ENCODE results near the gene MLKL.
A peak's percentile ranks its signal among the peaks of the same experiment; 100 is the strongest.

The MLKL gene

DNA sequence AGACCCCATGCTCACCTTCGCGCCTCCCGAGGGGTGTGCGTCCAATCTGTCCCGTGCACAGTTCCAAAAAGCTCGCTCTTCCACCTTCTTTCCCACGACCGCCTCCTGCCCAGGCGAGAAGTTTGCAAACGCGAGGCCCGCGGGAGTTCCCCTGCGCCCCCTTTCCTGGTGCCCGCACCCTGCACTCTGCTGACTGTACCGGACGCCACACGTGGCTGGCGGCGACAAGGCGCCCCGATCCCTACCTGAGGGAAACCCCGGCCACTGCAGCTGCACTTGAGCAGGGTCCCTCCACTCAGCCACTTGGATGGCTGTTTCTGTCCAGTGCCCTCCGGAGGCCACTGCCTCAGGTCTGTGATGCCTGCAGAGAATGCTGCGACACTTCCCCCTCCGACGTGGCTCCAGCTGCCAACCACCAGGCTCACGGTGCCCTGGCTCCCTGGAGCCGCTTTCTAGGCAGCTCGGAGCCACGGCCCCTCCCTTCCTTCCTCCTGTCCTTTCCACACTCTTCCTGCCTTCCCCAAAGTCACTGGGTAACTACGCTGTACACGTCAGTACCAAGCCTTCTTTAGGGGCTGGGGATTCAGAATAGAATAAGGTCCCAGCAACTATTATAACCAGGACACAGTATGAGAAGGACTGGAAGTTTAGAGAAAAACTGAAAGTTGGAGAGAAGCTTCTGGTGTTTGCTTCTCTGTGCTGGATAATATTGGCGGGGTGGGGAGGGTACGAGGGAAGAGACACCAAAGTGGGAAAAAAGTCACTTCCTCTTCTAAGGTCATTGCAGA, at the start of gene MLKL:
TSS of gene MLKL (minus strand) at position 425 of the 788 bp plus-strand sequence. CDS start 5,105 bp downstream, outside the sequence.
- DNase-seq (ENCODE audit: low read depth) = peak; percentile 52

DNA sequence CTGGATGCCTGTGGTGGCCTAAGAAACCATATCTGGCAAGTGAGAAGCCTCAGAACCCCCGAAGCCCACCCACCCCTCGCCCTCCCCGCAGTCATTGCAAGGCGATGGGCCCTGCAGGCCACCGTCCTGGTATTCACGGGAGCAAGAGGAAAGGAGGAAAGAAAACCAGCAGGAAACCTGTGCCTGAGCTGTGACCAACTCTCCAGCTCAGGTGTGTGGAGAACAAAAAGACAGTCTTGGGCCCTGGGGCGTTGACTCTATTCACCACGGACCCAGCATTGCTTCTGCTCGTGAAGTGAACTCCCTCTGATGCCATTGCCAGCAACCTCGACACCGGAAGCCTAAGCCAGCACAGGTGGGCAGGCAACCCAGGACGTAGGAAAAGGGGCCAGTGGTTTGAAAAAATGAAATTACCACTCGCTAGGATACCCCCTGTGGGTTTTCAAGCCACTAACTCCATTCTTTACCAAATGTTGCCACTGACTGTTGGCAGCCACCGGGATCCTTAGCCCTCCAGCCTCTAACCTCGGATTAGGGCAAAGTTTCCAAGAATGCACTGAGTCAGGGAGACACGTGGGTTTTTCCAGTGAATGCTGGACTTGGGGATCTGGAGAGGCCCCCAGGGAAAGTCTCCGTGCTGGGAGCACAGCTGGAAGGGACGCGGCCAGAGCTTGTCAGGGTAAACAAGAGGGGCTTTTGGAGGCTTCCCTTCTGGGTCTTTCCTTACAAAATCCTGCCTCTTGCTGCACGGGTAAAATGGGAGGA, 48.8 kb upstream of the MLKL start:
- DNase-seq (ENCODE audit: low read depth) = no peak

DNA sequence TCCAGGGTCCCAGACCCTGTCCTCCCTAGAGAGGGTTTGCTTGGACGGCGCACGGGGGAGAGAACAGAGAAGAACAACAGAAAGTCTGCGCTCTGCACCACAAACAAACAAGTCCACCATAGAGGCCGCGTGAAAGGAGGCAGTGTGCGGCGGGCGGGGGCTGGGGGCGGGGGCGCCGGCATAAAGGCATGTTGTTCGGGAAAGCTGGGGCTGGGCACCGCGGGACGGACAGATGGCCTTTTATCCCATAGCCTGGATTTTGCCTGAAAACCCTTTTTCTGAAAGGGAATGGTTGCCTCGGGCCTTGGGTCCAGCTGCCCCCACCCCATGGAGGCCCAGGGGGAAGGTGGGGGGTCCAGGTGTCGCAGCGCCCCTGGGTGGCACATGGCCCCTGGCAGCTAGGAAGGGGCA, 48.0 kb upstream of the MLKL start:
- no peak for DNase-seq (ENCODE audit: low read depth)

DNA sequence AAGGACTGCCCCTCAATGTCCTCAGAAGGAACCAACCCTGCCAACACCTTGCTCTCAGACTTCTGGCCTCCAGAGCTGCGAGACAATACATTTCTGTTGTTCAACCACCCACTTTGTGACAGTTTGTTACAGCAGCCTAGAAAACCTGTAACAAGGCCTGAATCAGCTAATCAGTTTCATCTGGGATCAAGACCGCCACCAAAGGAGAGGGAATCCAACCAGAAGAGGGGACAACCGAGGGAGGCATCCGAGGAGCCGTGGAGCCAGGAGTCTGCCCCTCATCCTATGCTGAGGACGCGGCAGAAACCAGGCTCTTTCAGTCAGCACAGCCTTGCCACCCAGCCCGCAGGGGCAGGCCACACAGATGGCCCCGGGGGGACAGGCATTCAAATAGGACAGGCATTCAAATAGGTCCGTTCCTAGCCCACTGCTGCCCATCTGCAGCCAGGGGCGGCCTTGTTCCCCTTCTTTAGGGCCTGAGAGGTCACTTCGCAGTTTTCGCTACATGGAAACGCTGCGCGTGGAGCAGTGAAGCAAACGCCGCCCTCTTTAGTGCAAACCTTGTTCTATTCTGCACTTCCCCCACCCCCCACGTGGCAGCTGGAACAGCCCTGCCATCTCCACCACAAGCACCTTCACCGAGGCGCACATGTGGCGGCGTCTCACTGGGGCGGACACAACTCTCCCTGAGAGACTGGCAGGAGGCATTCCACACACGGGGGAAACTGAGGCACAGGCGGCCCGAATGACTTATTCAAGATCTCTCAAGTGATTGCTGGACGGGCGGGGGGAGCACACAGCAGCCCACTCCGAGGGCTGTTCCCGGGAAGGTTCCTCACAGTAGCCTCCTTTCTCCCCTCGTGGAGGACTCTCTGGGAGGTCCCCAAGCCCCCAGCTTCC, 47.3 kb upstream of the MLKL start:
- DNase-seq (ENCODE audit: low read depth) = no peak

DNA sequence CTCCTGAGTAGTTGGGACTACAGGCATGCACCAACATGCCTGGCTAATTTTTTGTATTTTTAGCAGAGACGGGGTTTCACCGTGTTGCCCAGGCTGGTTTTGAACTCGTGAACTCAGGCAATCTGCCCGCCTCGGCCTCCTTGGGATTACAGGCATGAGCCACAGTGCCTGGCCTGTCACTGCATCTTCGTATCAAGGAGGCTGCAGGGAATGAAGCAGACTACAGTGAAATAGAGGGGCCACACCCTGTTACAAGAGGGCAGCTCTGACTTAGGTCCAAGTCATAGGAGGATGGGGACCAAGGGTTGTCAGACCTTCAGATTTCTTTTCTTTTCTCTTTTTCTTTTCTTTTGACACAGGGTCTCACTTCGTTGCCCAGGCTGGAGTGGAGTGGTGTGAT, 45.3 kb upstream of the MLKL start:
- DNase-seq (ENCODE audit: low read depth) = no peak

DNA sequence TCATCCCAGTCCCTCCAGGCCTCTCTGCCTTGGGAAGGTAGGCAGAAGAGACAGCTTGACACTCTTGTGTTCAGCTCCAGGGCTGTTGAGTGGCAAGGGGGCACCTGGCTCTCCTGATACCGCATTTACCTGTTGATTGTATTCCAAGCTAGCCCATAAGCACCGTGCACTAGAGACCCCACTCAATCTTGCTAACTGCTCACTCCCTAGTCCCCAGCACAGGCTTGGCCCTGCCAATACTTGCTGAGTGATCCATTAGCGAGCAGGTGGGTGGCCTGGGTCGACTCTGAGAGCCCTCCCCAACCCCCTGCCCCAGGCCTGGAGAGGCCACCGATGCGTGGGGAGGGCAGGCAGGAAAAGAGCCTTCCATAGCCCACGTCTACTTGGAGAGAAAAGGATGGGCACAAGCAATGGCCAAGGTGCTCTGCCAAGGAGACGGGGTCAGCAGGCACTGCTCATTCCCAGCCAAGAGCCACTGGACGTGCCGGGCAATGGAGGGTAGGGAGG, 44.5 kb upstream of the MLKL start:
- DNase-seq (ENCODE audit: low read depth) = no peak

DNA sequence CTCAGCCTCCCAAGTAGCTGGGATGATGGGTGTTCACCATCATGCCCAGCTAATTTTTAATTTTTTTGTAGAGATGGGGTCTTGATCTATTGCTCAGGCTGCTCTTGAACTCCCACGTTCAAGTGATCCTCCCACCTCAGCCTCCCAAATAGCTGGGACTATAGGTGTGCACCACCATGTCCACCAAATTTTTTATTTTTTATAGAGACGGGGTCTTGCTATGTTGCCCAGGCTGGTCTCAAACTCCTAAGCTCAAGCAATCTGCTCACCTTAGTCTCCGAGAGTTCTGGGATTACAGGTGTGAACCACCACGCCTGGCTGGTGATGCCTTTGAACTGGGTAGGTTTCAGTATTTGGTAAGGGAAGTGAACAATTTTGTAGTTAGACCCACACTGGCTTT, 43.9 kb upstream of the MLKL start:
- DNase-seq (ENCODE audit: low read depth) = no peak

DNA sequence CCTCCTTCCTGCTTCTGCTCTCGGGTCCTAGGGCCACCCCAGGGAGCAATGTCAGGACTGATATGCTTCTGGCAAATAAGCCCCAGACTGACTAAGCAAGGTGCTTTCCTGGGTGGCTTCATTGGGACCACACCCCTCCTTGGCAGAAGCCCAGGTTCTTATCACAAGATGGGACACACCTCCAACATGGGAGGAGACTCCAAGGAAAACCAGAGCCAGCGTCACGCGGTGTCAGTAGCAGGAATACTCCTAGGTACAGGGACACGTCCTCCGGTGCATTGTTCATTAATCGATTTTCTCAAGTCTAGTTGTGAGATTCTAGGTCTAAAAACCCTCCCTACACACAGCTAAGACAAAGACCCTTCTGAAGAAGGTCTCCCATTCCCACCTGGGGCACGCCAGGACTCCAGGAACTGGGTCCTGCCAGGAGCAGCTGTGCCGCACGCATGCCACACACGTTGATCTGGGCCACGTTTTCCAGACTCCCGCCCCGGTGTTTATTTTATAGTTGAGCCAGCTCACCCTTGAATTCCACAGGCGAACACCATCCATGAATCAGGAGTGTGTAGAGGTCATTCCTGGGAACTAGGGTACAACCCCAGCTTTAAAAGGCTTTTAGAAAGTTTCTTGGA, 43.1 kb upstream of the MLKL start:
- DNase-seq (ENCODE audit: low read depth) = no peak

DNA sequence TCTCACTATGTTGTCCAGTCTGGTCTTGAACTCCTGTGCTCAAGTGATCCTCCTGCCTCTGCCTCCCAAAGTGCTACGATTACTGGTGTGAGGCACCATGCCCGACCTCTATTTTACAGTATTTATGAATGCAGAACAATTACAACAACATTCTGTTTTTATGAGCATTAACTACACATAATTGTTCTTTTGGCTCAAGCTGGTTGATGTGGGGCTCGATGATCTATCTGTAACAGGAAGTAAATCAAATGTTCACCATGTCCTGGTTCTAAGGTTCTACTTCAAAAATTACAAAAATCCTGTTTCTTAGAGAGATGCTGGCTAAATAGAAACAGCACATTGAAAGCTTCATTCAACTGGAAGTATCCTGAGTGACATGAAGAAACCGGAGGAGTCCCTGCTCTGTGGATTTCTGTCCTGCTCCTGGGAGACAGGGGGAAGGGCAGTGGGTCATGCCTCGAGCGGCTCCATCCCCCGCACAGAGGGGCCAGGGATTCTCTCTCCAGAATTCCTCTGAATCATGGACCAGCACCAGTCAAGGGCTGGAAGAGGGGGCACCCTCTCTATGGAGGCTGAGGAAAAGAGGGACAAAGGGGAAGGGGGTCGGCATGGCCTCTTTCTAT, 42.5 kb upstream of the MLKL start:
- no peak for DNase-seq (ENCODE audit: low read depth)

DNA sequence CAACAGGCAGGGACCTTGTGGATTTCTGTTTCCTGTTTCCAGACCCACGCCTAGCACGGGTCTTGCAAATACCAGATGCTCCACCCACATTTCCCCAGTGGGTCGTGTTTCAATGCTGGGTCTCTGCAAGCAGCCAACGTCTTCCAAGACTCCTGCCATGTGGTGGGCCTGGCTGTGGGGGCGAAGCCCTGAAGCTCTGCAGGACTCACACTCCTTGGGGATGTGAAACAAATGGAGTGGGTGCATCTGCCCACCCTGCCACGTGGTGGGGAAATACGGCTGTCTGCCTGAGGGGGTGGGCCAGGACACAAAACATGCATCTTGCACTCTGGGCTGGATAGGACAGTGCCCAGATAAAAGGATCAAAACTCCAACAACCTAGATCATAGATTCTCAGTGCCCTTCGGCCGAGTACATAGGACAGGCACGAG, 41.4 kb upstream of the MLKL start:
- DNase-seq (ENCODE audit: low read depth) = no peak

DNA sequence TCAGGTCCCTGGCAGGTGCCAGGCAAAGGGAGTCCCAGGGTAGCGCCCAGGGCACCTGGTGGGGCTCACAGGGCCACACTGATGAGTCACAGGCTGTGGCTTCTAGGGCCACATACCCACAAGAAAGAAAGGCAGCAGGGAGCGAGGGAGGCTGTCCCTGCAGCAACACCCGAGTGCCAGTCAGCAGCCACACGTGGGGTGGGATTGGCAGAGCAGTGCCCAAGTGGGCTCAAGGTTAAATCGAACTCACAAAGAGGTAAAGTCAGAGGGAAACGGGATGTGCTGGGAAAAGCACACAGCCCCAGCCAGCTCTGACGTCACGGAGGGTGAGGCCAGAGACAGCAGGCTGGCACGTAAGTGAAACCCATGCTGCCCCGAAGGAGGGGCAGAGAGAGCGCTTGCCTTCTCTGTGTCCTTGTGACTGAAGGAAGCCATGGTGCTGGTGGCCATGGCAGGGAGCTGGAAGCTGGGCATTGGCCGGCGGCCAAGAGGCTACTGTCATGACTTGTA, 40.2 kb upstream of the MLKL start:
- no peak for DNase-seq (ENCODE audit: low read depth)

DNA sequence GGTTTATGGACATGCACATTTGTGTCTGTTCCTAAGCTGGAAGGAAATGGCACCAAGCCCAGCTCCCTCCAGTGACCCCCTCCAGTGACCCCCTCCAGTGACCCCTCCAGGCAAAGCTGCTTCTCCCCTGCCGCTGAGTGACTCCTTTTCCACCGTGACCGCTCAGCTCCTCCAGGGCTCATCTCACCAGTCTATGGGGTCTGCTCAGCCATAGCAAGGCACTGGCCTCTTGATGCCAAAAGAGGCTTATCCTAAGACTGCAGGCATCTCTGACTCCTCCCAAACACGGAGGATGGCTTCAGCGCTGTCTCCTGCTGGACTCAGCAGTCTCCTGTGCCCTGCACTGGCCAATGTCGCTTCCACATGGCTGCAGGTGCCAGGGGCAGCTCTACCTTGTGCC, 38.6 kb upstream of the MLKL start:
- DNase-seq (ENCODE audit: low read depth) = no peak

DNA sequence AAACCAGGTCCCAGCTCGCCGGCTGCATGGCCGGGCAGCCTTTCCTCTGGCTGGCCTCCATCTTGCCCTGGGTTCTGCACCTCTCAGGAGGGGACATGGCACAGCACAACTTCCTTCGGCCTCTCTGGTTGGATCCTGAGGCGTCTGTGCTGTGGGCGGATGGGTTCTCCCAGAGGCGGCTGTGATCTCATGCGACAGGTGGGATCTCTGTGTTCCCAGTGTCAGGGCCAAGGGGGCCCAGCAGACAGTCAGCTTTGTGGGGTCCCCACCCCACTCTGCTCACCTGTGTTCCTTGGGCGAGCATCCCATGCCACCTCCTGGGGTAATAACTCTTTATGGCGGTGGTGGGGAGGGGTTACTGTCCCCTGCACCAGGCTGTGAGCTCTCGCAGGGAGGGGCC, 38.2 kb upstream of the MLKL start:
- no peak for DNase-seq (ENCODE audit: low read depth)

DNA sequence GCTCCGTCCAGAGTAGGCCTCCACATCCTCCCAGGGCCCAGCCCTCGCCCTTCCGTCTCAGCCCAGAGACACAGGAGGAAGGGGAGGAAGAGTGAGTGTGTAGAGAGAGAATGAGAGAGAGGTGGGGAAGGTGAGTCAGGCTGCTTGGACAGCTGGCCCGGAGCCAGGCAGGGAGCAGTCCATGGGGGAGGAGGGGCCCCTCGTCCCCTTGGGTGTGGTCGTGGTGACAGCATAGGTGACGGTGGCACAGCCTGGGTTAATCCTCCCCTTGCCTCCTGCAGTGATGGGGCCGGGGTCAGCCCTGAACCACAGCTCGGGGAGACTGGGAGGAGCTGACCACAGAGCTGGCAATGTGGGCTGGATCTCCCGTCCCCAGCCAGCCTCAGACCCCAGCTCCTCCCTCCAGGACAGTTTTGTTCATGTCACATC, 37.5 kb upstream of the MLKL start:
- DNase-seq (ENCODE audit: low read depth) = no peak

DNA sequence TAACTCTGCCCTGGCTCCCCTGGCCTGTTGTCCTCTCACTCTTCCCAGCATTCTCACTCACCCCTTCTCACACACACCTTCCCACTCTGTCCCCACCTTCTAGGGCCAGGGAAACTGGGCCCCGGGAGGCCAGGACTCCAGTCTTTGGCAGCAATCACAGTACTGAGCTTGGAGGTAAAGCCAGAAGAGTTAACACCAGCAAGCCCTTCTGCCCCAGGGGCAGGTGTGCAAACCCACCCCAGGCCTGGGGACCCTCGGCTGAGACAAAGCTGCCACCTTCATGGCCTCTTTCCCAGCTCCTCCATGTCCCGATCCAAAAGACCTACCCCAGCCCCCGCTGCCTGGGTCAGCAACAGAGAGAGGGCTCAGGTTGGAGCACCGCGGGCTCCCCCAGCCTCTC, 36.9 kb upstream of the MLKL start:
- DNase-seq (ENCODE audit: low read depth) = no peak

DNA sequence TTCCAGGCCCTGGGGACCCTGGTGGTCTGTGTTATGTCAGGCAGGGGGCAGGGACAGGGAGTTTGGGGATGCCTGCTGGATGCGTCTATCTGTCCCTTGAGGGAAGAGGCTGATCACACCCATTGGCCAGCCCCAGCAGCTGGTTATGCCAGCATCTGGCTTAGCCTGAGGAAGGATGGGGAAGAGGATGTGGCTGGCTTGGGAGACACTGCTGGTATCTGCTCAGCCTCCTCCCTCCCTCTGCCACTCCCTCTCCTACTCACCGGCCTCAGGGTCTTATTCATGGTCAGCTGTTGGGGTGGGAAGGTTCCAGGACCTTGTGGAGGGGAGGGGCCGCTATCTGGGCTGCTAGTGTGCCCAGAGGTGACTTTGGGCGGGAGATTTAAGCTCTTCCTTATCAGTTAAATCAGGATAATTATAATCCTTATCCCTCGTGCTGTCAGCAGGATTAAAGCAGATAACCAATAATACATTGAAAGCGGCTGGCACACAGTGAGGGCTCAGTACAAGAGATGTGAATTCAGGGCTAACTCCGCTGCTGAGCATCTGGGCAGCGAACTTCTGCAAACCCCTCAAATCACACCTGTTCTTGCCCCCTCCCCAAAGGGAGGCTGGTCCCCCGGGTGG, 36.0 kb upstream of the MLKL start:
- no peak for DNase-seq (ENCODE audit: low read depth)

DNA sequence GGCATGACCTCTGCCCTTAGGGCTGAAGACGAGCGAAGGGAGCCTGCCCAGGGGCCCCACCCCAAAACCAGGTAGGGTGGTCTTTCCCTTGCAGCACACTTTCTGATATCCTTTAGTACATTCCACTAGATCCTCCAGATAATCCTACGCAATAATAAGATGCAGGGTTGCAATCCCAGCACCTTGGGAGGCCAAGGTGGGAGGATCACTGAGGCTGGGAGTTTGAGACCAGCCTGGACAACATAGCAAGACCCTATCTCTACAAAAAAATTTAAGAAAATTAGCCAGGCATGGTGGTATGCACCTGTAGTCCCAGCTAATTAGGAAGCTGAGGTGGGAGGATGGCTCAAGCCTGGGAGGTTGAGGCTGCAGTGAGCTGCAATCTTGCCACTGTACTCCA, 34.9 kb upstream of the MLKL start:
- DNase-seq (ENCODE audit: low read depth) = no peak

DNA sequence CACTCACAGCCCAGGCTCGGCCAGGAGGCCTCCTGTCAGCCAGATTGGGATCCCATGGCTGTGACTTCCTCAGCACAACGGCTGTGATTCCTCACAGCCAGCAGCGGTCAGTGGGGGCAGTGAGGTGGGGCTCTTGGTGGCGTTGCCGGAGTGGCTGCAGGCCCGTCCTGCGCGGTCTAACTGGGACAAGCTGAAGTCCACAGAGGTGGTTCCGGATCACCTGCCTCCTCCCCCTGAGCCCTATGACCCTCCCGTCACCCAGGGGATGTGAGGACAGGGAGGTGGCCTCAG, 34.4 kb upstream of the MLKL start:
- DNase-seq (ENCODE audit: low read depth) = no peak

DNA sequence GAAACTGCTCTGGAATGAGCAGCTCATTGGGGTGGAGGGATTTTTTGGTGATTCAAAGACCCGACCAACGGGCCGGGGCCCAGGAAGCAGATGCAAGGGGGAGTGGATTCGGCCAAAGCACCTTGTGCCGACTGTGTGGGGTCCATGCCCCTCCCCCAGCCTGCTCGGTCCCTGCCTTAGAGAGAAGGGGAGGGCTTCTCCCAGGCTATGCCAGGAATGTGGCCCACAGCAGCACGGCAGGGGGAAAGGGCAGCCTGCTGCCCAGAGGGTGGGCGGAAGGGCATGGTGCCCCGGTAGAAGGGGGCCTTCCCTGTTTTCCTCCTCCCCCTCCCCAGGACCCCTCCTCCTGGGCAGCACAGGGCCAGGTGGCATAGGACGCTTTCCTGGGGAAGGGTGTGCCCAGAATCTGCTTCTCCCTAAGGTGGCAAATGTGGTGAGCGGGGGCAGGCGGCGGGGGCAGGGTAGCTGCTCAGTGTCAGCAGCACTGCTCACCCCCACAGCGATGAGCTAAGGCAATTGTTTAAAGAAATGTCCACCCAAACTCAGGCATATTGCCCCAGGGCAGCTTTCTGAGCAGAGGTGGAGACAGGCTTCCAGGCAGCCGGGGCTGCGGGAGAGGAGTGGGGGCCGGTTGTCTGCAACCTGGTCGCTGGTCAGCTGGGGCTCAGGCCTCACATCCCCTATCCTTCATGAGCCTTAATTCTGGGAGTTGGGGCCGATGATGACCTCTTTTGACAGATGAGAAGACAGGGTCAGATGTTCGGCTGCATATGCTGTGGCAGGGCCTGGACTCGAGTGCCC, 33.9 kb upstream of the MLKL start:
- no peak for DNase-seq (ENCODE audit: low read depth)

Measured in stimulated activated CD4-positive, alpha-beta T cell treated with anti-CD3 and anti-CD28 coated beads, Interleukin-2, amount 100 ng/mL, for 4 hours (primary cell).